PC-3 (cell line): Measurements from ENCODE around the gene RALA. TPM values are rescaled to one million over a fixed set of nuclear protein-coding genes. Genes with fewer than 3 reads are reported as not detected.

ENCODE experiments used
- ATAC-seq: fragments of 200-7000 bp; cut with Tn5 transposase; 2 replicates; pipeline ENCODE4 v1.9.1; 2020; ENCODE audit warnings: mild to moderate bottlenecking, moderate library complexity
- BruUV-seq: library from RNA; stranded (reverse); fragments of 400-500 nt; replicated peaks from 2 replicates; lab custom pipeline; 2021; lab: Mats Ljungman, UMichigan
- CTCF ChIA-PET: fragments of 300-600 bp; sonication (Branson Sonifier 250); formaldehyde crosslinking; loops from one replicate; lab custom pipeline; 2022; ENCODE audit warnings: antibody characterized with exemption; lab: Charles Lee
- POLR2A ChIA-PET: fragments of 300-600 bp; sonication (Branson Sonifier 250); formaldehyde crosslinking; loops from one replicate; lab custom pipeline; 2022; ENCODE audit warnings: antibody characterized with exemption; ENCODE audit not compliant: unreplicated experiment; lab: Charles Lee
- DNase-seq: peaks from one replicate; pipeline ENCODE4 v3.0.0-alpha.2; 2015
- H2AFZ ChIP-seq: fragments of 300-600 bp; sonication (generic); 2 replicates; pipeline ENCODE4 v1.6.0; 2016; ENCODE audit warnings: antibody characterized with exemption, low read length
- H3F3A ChIP-seq: fragments of 300-600 bp; sonication (generic); one replicate; pipeline ENCODE4 v1.6.0; 2017; ENCODE audit warnings: antibody characterized with exemption, low read length, control low read depth, mild to moderate bottlenecking; ENCODE audit not compliant: unreplicated experiment
- H3K27ac ChIP-seq: fragments of 300-600 bp; sonication (generic); 2 replicates; pipeline ENCODE4 v1.5.1; 2016; ENCODE audit warnings: mild to moderate bottlenecking, low read length
- H3K27me3 ChIP-seq: fragments of 300-600 bp; sonication (generic); 2 replicates; pipeline ENCODE4 v1.6.1; 2016; ENCODE audit warnings: low read length, mixed read lengths
- H3K36me3 ChIP-seq: fragments of 300-600 bp; sonication (generic); 2 replicates; pipeline ENCODE4 v1.6.1; 2016; ENCODE audit warnings: low read depth, mixed run types, low read length, mixed read lengths
- H3K4me1 ChIP-seq: fragments of 300-600 bp; sonication (generic); 2 replicates; pipeline ENCODE4 v1.5.1; 2016; ENCODE audit warnings: low read length; ENCODE audit not compliant: insufficient read depth
- H3K4me2 ChIP-seq: fragments of 300-600 bp; sonication (generic); 2 replicates; pipeline ENCODE4 v1.6.0; 2016; ENCODE audit warnings: low read length
- H3K4me3 ChIP-seq: fragments of 300-600 bp; sonication (generic); 2 replicates; pipeline ENCODE4 v1.5.1; 2016; ENCODE audit warnings: mild to moderate bottlenecking, low read length, mixed read lengths
- H3K79me2 ChIP-seq: fragments of 300-600 bp; sonication (generic); 2 replicates; pipeline ENCODE4 v1.6.1; 2017; ENCODE audit warnings: low read length, mixed read lengths
- H3K9ac ChIP-seq: fragments of 300-600 bp; sonication (generic); 2 replicates; pipeline ENCODE4 v1.6.0; 2016; ENCODE audit warnings: mild to moderate bottlenecking, low read length
- H3K9me2 ChIP-seq: fragments of 300-600 bp; sonication (generic); replicated peaks from 2 replicates; pipeline ENCODE4 v1.6.1; 2016; ENCODE audit warnings: mixed run types, low read length, mixed read lengths
- H3K9me3 ChIP-seq: fragments of 300-600 bp; sonication (generic); 2 replicates; pipeline ENCODE4 v1.6.1; 2016; ENCODE audit warnings: low read length, mixed read lengths
- H4K20me1 ChIP-seq: fragments of 300-600 bp; sonication (generic); 2 replicates; pipeline ENCODE4 v1.6.1; 2016; ENCODE audit warnings: low read length, mixed read lengths
- EZH2 ChIP-seq: fragments of 300-600 bp; sonication (generic); IDR thresholded peaks from one replicate; pipeline ENCODE4 v1.6.1; 2017; ENCODE audit warnings: antibody characterized with exemption, mild to moderate bottlenecking, low read length; ENCODE audit not compliant: unreplicated experiment
- EZH2phosphoT487 ChIP-seq: fragments of 300-600 bp; sonication (generic); IDR thresholded peaks from 2 replicates; pipeline ENCODE4 v1.6.1; 2018; ENCODE audit warnings: mild to moderate bottlenecking, antibody characterized with exemption, low read length, borderline replicate concordance
- intact Hi-C: fragments of 100-400 bp; cut with micrococcal nuclease; formaldehyde crosslinking; loops from 2 replicates; pipeline ENCODE4 v1.9.0; 2023
- total RNA-seq: library from RNA; depleted of rRNA; stranded (reverse); fragments of >200 nt; gene quantifications from 2 replicates; pipeline ENCODE4 v1.2.3, GENCODE V29; 2014
- TF ChIP-seq, protein P1 (sequence below): fragments of 300-600 bp; sonication (generic); conservative IDR thresholded peaks from 2 replicates; pipeline ENCODE4 v1.5.1; 2017; ENCODE audit warnings: antibody characterized with exemption, low read depth, mild to moderate bottlenecking, low read length

RALA gene
- total RNA-seq, 1 experiment from 2014 or later = 12.9 TPM

DNA sequence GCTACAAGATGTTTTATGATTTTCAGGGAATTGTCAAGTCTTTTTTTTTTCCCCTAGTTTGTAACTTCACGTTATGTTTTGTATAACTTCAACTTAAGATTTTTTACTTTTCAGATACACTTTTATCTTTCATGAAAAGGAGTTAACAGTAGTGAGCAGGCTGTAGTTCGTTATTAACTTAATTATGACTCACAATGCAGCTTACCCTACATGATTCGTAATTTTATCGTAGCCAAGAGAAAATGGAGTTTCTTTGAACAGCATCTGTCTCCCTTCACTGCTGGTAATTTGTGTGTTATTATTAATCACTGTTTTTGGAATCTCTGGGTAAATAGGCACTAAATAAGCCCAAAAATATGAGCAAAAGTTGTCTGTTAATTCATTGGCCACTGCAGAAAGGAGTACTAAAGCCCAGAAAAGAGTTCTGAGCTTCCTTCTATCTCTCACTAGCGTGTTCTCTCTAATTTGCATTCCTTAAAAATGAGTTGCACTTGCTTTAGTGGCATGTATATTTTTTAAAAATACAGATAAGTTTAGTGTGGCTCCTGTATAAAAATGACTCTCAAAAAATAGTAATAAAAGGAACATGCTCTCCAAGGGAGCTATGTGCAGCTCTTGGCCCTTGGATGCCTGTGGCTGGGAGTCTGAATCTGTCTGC, 36.1 kb downstream of the RALA start:
- no TSS peak for BruUV-seq
- H3K27me3 ChIP-seq = no peaks in the 10 kb centered on the region
- H3K4me2 ChIP-seq = no peak overlapping the region
- intact Hi-C loops = no loop called here
- CTCF ChIA-PET = no interaction called here
- H3K9ac ChIP-seq = no peak overlapping the region
- H3K36me3 ChIP-seq = peaks cover 24% of the 10 kb centered on the region
- ATAC-seq = no peak
- no peak for TF ChIP-seq EZH2phosphoT487
- no peak for TF ChIP-seq EZH2
- TF ChIP-seq, protein P1, sequence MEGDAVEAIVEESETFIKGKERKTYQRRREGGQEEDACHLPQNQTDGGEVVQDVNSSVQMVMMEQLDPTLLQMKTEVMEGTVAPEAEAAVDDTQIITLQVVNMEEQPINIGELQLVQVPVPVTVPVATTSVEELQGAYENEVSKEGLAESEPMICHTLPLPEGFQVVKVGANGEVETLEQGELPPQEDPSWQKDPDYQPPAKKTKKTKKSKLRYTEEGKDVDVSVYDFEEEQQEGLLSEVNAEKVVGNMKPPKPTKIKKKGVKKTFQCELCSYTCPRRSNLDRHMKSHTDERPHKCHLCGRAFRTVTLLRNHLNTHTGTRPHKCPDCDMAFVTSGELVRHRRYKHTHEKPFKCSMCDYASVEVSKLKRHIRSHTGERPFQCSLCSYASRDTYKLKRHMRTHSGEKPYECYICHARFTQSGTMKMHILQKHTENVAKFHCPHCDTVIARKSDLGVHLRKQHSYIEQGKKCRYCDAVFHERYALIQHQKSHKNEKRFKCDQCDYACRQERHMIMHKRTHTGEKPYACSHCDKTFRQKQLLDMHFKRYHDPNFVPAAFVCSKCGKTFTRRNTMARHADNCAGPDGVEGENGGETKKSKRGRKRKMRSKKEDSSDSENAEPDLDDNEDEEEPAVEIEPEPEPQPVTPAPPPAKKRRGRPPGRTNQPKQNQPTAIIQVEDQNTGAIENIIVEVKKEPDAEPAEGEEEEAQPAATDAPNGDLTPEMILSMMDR = no peak
- no peaks in the 10 kb centered on the region for H3K4me1 ChIP-seq
- no peaks in the 10 kb centered on the region for H4K20me1 ChIP-seq
- no peak for DNase-seq
- H3F3A ChIP-seq = no peaks in the 10 kb centered on the region
- POLR2A ChIA-PET = no interaction called here
- no peaks in the 10 kb centered on the region for H3K9me3 ChIP-seq
- H3K27ac ChIP-seq = no peak overlapping the region
- peaks cover 11% of the 10 kb centered on the region; the same call in 1 of the 2 replicates for H3K79me2 ChIP-seq
- H3K9me2 ChIP-seq = no peaks in the 10 kb centered on the region
- no peak overlapping the region for H2AFZ ChIP-seq
- H3K4me3 ChIP-seq = no peak overlapping the region

DNA sequence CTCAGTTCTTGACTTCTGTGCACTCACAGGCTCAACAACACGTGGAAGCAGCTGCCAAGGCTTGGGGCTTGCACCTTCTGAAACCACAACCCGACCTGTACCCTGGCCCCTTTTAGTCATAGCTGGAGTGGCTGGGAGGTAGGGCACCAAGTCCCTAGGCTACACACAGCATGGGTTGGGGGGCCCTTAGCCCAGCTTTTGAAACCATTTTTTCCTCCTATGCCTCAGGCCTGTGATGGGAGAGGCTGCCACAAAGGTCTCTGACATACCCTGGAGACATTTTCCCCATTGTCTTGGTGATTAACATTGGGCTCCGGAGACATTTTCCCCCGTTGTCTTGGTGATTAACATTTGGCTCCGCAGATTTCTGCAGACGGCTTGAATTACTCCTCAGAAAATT, 38.6 kb downstream of the RALA start:
- Histone ChIP-seq H3K9me3 (no peaks in the 10 kb centered on the region), H3K36me3 (peaks cover 21% of the 10 kb centered on the region), H3K79me2 (peaks cover 10% of the 10 kb centered on the region; the same call in 1 of the 2 replicates), H2AFZ (no peak overlapping the region), H3K4me3 (no peak overlapping the region), H3K27ac (no peak overlapping the region), H3K9me2 (no peaks in the 10 kb centered on the region), H3K4me2 (no peak overlapping the region), H3K4me1 (no peaks in the 10 kb centered on the region), H3K27me3 (no peaks in the 10 kb centered on the region), H3K9ac (no peak overlapping the region), H3F3A (no peaks in the 10 kb centered on the region), H4K20me1 (no peaks in the 10 kb centered on the region)
- ChIA-PET CTCF (no interaction called here), POLR2A (no interaction called here)
- no peak for ATAC-seq
- TF ChIP-seq EZH2phosphoT487 (no peak), EZH2 (no peak)
- TF ChIP-seq, protein P1 = no peak
- intact Hi-C loops = no loop called here
- no TSS peak for BruUV-seq
- no peak for DNase-seq

DNA sequence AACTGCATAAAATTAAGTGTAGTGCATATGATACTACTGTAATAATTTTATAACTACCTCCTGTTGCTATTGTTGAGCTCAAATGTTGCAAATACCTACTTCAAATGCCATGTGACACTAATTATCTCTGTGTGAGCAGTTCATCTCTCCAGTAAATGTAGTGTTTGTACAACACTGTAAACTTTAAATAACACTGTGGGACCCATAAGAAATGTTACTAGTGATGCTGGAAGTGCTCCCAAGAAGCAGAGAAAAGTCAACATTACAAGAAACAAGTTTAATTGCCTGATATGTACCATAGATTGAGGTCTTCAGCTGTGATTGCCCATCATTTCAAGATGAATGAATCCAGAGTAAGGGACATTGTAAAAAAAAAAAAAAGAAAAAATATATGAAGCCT, 39.9 kb downstream of the RALA start:
- Histone ChIP-seq H3K27me3 (no peaks in the 10 kb centered on the region), H3K4me3 (no peak overlapping the region), H3K9ac (no peak overlapping the region), H3K9me3 (no peaks in the 10 kb centered on the region), H3K79me2 (peaks cover 5% of the 10 kb centered on the region; the same call in 1 of the 2 replicates), H3K9me2 (no peaks in the 10 kb centered on the region), H2AFZ (no peak overlapping the region), H3K36me3 (peaks cover 21% of the 10 kb centered on the region), H3K4me2 (no peak overlapping the region), H4K20me1 (no peaks in the 10 kb centered on the region), H3K4me1 (no peaks in the 10 kb centered on the region), H3F3A (no peaks in the 10 kb centered on the region), H3K27ac (no peak overlapping the region)
- DNase-seq = no peak
- POLR2A ChIA-PET = no interaction called here
- intact Hi-C loops = no loop called here
- BruUV-seq = no TSS peak
- no peak for ATAC-seq
- TF ChIP-seq EZH2phosphoT487 (no peak), EZH2 (no peak)
- TF ChIP-seq, protein P1 = no peak
- CTCF ChIA-PET = no interaction called here
